ENCODE results near the gene KIT. TPM values are rescaled to one million over a fixed set of nuclear protein-coding genes. Genes with fewer than 3 reads are reported as not detected.

Gene KIT
- total RNA-seq, 1 donor from 2014 or later, result 7.8 TPM

DNA sequence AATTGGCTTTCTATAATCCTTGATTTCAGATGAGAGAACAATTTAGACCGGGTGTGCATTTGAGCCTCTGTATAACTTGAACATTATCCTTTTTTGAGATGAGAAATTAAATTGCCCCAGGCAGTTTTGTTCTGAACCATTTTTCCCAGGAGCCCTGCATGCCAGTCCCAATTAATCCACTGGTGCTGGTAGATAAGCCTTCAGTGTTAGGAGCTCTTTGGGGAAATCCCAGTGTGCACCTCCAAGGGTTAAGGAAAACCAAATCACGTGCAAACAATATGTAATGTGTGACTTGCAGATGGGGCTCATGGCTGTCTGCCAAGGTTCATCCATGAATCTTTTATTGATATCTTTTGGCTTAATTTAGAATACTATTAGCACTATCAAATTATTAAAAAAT is 43.2 kb downstream of the KIT start:
- no peak for DNase-seq (ENCODE audit: low spot score)

DNA sequence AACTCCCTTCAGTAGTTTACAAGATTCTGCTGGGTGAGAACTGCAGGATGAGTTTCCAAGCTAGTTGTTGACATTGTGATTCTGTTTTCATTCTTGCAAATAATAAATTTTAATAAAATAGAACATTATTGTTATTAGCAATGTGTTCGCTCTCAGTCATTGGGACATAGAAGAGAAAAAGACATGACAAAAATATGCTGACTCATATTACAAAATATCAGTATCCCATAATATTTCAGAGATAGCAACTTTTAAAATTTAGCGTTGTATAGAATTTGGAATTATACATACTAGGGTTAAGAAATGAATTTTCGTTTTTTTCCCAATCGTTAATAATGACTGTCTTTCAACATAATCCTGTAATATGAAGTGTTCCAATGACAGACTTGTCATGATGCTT is 45.4 kb downstream of the KIT start:
- no peak for DNase-seq (ENCODE audit: low spot score)

DNA sequence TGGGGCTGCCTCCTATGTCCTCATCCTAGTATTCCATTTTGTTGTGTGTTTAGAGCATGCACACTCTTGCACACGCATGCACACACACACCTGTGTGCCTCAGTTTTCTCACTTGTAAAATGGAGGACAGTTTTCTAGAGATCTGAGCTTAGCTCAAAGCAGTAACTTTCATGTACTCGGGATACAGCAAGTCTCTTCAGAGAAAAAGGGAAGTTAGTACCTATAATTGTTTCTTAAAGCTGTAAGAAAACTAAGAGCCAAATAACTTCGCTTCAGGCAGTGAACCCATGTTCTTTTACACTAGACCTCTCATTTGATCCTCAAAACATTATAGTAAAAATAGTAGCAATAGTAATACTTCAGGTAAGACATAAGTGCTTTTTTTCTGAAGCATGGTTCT is 49.6 kb downstream of the KIT start:
- DNase-seq (ENCODE audit: low spot score), result no peak

DNA sequence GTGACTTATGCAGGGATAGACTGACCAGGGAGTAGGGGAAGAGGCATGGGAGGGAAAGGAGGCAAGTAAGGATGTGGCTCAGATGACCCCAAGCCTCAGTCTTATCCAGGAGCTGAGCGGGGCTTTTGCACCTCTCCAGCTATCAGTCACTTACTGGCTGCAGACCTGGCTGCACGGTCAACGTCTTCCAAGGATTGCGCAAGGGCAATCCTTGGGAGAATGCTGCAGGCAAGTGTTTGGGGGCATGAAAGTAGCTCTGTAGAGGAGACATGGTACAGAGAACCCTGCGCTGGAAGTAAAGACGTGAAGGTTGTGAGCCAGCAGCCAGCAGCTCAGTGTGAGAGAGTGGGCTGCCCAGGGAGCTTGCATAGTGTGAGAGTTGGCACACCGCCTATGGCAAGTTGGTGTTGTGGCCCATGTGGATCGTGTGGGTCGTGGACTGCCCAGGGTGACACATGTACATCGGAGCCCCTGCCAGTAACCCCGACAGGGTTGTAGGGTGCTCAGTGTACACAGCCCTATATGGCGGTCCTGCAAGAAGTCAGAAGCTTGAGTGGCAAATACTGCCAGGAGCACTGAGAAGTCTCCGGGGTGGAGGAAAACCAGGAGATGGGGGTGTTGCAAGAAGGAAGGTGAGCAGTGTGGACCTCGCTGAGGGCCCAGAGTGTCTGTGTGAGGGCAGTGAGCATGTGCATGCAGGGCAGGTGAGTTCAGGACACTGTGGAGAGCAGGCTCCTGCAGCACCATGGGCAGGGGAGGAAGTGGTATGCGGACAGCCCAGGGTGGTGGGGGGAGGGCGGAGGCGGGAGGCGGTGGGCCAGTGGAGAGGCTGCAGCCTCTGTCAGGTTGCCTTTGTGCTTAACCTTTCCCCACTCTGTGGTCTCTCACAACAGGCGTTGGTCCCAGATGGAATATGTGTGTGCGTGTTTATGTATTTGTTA is 50.9 kb downstream of the KIT start:
- no peak for DNase-seq (ENCODE audit: low spot score)

DNA sequence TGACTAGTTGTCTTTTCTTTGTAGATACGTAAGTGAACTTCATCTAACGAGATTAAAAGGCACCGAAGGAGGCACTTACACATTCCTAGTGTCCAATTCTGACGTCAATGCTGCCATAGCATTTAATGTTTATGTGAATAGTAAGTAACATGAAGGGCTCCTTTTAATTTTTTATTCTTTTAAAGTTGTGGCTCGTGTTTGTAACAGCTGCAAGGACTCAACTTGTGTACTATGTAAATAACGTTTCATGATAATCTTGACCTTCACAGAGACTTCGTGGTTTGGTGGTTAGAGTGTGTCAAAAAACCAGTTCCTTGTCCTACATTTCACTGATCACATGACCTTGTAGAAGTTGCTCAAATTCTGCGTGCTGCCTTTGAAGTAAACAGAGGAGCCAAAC is 51.6 kb downstream of the KIT start:
- no peak for DNase-seq (ENCODE audit: low spot score)

DNA sequence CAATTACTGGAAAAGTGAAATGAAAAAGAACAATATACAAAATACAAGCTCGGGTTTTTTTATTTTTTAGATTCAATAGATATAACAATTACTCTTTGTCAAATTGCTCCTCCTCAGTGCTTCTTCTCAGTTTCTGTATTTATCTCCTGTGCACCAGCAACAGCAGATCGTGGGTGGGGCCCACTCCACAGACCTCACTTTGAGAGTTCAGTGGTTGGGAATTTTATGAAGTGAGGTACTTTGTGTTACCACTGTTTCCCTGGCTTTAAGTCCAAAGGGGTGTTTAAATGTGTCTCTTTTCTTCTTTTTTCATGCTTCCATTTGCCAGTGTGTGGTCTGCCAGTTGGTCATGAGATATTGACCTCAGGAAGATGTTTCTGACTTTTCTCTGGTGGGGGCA is 54.4 kb downstream of the KIT start:
- DNase-seq (ENCODE audit: low spot score), result no peak

DNA sequence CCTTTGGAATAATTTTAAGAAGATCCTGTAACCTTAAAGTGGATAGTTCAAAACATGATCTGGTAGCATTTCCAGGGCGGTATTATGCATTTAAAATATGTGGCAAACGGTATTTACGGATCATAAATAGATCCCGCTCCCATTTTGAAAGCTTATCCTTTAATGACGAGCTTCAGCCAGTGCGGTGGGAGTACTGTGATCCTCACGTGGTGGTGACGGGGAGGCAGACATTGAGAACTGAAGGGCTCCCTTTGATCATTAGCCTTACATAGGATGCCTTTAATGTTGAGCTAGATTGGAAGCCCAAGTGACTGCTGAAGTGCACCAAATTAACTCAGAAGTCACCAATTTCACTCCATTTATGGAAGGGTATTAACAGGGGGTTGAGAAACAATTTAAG is 56.9 kb downstream of the KIT start:
- DNase-seq (ENCODE audit: low spot score), result no peak

DNA sequence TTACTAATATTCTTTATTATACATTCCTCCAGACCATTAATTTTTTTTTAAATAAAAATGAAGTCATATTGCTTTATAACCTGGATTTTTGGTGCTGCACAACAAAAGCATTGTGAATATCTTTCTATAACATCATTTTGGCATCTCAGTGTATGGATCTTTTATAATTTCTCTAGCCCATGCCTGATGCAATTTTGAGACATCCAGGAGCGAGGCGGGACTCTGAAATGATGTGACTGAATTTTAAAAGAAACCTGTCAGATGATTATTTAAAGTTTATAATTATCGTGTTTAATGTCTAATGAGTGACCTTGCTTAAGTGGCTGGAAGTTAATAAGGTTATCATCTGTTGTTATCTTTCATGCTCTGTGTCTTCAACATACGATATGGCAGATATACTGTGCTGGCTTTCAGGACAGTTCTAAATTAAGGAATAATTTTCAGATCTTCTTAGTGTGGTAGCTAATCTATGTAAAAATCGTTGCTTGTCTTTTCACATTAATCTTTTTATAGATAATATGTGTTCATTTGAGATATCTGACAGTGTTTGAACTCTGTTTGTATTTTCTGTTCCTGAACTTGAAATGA is 58.8 kb downstream of the KIT start:
- DNase-seq (ENCODE audit: low spot score), result no peak

DNA sequence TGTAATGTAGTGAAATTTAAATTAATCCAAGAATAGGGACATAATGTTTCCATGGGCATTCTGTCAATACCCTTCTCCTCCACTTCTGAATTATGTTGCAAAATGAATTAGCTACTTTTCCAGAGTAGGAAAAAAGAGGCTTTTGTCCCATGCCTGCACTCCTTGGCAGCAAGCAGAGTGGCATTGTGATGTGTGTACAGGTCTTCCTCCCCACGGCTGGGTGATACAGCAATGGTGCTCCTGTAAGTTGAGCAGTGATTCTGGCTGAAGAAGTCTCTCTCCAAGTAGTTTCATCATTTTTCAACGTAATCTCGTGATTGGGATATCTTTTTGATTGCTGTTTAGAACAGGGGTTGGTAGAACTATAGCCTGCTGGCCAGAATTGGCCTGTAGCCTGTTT is 59.9 kb downstream of the KIT start:
- DNase-seq (ENCODE audit: low spot score), result no peak

DNA sequence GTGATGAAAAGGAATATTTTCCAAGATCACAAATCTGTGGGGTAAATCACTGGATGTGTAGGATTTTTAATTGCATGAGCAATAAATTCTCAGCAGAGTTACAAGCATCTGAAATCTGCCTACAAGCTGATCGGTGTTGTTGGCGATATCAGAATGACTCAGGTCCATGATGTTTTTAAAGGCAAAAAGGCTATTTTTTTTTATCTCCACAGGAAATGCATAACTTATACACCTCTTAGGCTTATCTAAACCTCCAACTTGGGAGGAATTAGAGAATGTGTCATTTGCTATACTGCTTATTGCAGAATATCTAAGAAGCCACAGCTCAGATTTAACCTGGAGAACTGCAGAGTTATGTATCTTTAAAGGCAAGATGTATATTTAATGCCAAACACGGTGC is 61.6 kb downstream of the KIT start:
- DNase-seq (ENCODE audit: low spot score), result no peak

DNA sequence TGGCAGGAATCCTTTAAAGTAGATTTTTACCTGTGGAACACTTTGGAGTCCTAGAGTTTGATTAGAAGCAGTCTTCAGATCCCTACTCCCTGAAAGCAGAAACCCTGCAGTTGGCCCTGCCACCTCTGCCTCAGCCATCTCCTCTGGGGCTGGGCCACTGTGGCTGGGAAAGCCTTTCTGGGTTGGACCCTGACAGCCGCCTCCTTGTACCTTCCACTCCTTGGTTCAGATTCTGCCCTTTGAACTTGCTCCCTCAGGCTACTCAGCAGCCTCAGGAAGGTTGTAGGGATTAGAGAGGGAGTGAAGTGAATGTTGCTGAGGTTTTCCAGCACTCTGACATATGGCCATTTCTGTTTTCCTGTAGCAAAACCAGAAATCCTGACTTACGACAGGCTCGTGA is 65.5 kb downstream of the KIT start:
- no peak for DNase-seq (ENCODE audit: low spot score)

DNA sequence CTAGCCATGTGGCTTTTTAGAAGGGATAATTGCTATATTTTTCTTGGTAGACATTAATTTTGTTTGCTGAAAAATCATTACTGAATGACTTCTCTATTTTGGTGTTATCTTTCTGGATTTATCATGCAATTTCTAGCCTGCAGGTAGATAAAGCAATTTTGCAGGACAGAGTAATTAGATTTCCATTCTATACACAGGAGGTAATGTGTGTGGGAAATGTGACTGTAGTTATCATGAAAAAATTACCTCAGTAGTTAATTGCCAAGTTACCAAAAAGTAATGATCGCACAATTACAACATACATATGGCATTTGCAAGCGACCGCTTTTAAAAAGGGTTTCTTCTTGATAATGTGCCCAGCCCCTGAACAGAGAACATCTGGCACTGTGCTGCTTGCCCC is 66.1 kb downstream of the KIT start:
- DNase-seq (ENCODE audit: low spot score), result no peak

DNA sequence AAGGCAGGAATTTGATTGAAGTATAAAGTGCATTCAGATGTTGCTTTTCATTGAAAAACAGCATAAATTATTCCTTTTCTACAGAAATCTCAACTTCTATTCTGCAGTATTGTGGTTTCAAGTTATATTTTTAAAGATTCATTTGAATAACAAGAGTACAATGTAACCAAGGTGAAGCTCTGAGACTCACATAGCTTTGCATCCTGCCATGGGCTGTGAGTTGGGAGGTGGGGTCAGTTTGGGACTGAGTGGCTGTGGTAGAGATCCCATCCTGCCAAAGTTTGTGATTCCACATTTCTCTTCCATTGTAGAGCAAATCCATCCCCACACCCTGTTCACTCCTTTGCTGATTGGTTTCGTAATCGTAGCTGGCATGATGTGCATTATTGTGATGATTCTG is 69.2 kb downstream of the KIT start:
- no peak for DNase-seq (ENCODE audit: low spot score)

DNA sequence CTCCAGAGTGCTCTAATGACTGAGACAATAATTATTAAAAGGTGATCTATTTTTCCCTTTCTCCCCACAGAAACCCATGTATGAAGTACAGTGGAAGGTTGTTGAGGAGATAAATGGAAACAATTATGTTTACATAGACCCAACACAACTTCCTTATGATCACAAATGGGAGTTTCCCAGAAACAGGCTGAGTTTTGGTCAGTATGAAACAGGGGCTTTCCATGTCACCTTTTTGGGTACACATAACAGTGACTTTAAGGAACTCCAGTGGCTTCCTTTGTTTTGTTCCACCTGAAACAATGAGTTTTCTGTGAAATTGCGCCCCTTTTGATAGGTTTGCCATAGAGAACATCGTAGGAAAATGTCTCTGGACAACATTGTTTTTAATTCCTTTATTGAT is 69.6 kb downstream of the KIT start:
- no peak for DNase-seq (ENCODE audit: low spot score)

DNA sequence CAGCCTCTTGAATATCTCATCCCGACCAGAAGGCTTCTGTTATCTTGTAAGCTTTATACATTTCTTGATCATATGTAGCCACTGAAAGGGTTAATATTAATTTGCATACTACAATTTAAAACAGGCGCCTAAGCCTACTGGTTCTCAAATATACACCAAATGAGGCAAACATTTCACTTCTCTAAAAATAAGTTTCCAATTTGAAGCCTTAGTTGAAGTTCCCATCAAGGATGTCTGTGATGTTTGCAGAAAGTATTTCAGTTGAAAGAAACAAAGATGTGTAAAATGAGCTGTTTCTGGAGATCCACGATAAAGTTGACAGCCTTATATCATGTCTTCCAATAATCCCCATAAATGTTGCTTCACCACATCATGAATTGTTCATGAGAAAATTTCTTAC is 70.6 kb downstream of the KIT start:
- no peak for DNase-seq (ENCODE audit: low spot score)

DNA sequence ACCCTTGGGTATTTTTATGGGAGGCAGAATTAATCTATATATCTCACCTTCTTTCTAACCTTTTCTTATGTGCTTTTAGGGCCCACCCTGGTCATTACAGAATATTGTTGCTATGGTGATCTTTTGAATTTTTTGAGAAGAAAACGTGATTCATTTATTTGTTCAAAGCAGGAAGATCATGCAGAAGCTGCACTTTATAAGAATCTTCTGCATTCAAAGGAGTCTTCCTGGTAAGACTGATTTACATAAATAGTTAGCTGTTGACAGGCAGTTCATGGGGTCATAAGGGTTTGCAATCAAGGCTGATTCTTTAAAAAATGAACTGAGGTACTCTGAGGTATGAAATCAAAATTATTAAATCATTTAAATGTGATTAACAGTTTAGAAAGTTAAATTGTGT is 71.5 kb downstream of the KIT start:
- no peak for DNase-seq (ENCODE audit: low spot score)

DNA sequence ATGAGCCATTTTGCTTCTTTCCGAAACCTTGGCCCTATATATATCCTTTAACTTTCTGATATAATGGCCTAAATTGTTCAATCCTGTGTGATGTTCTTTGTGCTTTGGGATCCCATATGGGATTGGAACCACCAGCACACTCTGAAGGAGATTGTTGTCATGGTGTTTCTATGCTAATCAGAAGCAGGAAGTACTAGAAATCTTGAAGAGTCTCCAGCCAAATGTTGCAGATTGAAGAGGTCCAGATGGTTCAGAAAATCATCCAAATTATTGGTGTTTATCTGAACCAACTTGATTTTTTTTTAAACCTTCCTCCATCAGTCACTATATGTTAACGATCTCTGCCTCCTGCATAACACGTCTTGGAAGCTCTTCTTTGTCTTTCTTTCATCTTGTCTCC is 72.8 kb downstream of the KIT start:
- no peak for DNase-seq (ENCODE audit: low spot score)

DNA sequence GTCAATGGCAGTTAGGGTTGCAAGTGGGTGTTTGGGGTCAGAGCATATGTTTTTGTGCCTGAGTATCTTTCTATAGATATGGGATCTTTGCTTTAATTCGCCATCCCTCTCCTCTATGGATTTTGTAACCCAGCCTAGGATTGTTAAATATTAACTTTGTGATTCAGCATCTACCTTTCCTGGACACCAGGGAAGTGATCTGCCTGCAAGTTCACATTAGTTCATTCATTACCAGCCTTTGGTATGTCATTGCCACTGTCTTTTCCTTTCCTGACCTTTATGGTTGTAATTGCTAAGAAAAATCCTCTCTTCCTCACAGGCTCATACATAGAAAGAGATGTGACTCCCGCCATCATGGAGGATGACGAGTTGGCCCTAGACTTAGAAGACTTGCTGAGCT is 73.8 kb downstream of the KIT start:
- no peak for DNase-seq (ENCODE audit: low spot score)

DNA sequence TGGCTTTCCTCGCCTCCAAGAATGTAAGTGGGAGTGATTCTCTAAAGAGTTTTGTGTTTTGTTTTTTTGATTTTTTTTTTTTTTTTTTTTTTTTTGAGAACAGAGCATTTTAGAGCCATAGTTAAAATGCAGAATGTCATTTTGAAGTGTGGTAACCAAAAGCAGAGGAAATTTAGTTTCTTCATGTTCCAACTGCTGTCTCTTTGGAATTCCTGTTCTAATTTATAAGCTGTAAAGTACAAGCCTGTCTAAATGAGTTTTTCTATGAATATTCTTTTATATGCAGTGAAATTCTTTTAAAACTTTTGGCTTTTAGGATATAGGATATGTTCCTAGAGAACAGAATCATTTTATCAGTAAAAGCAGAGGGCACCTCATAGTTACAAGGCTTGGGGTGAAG is 74.2 kb downstream of the KIT start:
- DNase-seq (ENCODE audit: low spot score), result no peak

DNA sequence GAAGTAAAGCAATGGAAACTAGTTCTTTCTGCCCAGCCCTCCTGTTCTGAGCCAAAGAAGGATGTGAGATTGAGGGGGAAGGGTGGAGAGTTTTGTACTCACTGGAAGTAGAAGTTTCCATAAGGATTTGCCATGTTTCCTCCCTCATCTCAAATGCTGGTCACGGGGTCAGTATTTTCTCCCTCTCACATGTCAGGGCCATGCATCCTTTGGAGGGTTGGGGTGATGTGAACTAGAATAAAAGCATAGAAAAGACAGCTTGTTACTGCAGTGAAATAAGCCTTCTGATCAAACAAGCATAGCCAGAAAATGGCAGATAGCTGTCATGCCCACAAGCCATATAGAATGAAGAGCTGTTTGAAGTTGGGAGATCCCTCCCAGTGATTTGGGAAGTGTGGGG is 79.7 kb downstream of the KIT start:
- no peak for DNase-seq (ENCODE audit: low spot score)

DNA sequence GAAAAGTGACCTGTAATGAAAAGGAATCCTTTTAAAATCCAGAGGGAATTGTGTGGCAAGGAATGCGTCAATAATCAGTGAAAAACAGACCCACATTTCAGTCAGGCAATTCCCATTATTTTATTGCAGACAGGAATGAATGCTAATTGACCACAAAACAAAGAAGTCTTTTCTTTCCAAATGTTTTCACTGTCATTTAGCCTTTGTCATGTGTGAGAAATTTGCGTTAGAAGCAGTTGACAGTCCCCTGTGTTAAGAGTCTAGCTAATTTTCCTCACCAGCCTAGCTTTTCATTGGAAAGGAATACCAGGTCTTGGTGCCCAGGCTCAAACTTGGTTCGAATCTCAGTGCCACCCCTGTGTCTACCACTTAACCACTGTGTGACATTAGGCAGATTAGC is 83.4 kb downstream of the KIT start:
- DNase-seq (ENCODE audit: low spot score), result no peak

DNA sequence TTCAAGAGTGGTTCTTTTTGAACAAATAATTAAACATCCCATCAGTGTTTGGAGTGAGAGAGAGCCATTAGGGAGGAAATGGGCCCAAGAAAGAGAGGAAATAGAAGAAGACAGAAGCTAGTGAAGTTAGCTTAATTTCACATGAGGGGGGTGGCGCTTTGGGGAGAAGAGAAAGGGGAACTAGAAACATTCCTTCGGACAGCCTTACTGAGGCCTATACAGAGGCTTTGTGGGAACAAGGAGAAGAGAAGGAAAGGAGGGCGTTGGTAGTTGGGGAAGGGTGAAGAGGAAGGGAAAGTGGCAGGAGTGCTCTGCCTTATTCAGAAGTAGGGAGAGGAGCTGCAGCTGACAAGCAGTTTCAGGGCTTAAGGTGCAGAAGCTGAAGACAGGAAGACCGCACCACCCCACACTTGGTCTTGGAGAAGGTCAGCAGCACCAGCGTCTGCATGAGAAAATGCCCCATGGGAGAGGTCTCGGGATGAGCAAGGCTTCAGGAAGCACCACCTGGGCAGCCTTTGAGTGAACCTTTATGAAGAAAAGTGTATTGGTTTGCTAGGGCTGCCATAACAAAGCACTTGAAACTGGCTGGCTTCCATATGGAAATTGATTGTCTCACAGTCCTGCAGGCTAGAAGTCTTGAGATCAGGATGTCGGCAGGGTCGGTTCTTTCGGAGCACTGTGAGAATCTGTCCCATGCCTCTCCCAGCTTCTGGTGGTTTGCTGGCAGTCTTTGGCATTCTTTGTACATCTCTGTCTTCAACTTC is 85.1 kb downstream of the KIT start:
- DNase-seq (ENCODE audit: low spot score), result no peak
